GM18505 (cell line): ENCODE data around the gene OR6P1.

ENCODE experiments used
- ATAC-seq: cut with Tn5 transposase; IDR thresholded peaks from one replicate; pipeline ENCODE4 v1.9.1; 2021; ENCODE audit not compliant: unreplicated experiment
- POLR2A ChIP-seq: IDR thresholded peaks from 4 replicates; pipeline ENCODE4 v1.6.1; 2011; ENCODE audit warnings: borderline replicate concordance; ENCODE audit not compliant: insufficient read depth, insufficient read length; ENCODE audit errors: extremely low read depth

OR6P1 gene

DNA sequence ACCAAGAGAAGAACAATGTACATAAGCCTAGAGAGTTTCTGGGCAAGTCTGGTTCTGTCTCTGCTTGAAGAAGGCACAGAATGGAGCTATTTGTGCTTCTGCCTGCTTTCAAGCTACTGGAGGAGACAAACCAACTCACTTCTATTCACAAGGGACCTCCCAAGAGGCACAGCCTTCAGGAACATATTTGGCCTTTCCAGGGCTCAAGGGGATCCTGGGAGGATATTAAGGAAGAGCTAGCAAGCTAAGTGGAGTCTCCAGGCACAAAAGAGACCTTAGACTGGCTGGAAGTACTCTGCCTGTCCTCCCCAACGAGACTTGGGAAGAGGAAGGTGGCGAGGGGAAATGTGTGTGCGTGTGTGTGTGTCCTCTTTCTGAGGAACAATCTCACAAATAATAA is 16.0 kb downstream of the OR6P1 start, which contains the start of gene OR6Y1:
TSS of gene OR6Y1 (minus strand) at position 54 of the 400 bp plus-strand sequence. CDS start 6,300 bp downstream, outside the sequence.
- ATAC-seq = no peak
- TF ChIP-seq POLR2A = no peak

DNA sequence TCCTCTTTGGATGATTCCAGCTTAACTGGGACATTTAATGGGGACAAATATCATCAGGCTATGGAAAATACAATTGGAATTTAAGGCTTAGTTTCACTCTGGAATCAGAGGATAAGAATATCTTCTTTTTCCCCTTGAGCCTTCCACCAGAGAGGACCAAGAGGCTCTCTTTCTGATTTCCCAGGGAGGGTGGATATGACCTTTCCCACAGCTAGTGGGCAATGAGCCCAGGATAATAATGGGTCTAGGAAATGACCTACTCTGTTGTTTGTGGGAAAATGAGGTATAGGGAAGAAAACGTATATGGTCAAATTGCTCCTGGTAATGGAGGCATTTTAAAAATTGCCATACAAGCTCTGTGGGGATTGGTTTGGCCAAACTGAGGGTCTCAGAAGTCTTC is 18.1 kb downstream of the OR6P1 start:
- no peak for ATAC-seq
- TF ChIP-seq POLR2A = no peak

DNA sequence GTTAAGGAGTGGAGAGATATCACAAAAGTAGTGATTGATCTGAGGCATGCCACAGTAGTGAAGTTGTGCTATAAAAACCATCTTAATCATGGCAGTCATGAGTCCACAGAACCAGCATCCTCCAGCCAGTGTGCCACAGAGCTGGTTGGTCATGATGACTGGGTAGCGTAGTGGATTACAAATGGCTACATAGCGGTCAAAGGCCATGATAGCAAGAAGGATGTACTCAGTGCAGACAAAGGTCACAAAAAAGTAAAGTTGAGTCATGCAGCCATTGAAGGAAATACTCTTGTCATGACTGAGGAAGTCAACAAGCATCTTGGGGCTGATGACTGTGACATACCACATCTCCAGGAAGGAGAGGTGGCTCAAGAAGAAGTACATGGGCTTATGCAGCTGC is 22.8 kb downstream of the OR6P1 start:
- no peak for TF ChIP-seq POLR2A
- no peak for ATAC-seq

DNA sequence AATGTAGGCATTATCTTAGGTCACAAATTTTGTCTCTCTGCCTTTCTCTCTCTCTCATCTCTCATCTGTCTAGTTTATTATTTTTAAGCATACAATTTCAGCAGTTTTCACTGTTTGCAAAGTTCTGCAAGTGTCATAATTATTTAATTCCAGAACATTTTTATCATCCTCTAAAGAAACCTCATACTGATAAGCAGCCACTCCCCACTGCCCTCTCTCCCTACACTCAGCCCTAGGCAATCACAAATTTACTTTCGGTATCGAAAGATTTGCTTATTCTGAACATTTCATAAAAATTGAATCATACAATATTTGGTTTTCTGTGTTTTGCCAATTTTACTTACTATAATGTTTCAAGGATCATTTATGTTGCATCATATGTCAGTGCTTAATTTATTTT is 32.8 kb downstream of the OR6P1 start:
- TF ChIP-seq POLR2A = no peak
- no peak for ATAC-seq

DNA sequence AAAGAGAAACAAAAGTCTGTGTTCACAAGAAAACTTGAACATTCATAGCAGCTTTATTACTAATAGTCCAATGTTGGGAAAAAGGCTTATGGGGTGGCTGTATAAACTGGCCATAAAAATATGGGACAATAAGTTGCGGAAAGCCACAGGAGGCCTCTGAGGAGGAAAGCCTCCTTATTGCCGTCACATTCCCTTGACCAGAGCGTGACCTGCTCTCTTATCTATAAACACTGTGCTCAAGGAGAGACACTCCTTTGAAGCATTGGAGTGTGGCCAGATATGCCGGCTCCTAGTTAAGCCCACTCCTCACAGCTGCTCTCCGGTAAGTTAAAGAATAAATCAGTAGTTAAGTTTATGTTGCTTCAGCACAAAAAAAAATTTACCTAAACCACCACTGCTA is 35.9 kb downstream of the OR6P1 start:
- TF ChIP-seq POLR2A = no peak
- ATAC-seq = no peak

- TF ChIP-seq POLR2A = no peak
- peak; percentile 55 for ATAC-seq
These were observed 43.1 kb downstream of the OR6P1 start for GRCh38 chr1:158527190-158527815.

GRCh38 chr1:158521666-158522058 is 48.7 kb downstream of the OR6P1 start:
- no peak for TF ChIP-seq POLR2A

GRCh38 chr1:158520955-158521665 is 49.3 kb downstream of the OR6P1 start:
- TF ChIP-seq POLR2A = no peak
- no peak for ATAC-seq

More at GRCh38 chr1:158521666-158522058, 48.7 kb downstream of the OR6P1 start:
- ATAC-seq = no peak

DNA sequence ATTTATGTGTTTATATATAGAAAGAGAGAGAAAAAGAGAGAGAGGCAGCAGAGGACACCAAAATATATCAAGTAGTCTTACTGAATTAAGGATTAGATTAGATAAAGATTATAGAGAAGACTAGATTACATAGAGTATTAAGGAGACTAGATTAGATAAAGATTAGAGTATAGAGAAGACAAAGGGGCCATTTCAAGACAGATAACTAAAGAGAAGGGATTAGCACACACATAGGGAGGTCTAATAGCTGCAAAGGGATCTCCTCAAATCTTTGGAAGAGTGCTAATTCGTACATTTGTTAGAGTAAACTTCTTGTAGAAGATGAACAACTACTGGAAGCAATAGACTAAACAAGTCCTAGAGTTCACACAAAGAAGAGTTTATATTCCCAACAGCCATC is 50.4 kb downstream of the OR6P1 start:
- ATAC-seq = no peak
- TF ChIP-seq POLR2A = no peak

DNA sequence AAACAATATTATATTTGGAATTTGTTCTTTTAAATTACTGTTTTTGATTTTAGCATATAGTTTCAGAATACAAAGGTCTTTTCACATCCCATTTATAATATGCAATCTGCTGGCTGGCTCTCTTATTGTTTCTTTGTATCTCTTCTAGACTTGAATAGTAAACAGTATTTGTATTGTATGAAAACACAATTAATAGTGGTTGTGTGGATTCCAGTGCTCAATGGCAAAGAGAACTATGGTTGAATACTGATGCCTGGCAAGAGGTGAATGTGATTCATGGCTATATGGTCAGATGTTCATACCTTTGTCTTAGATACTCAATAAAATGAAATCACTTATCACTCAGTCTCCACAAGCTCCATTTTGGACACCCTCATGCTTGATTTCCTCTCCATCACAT is 53.4 kb downstream of the OR6P1 start:
- no peak for ATAC-seq
- TF ChIP-seq POLR2A = no peak
